HepG2 (cell line): ENCODE data around the gene DTNB. TPM values are rescaled to one million over a fixed set of nuclear protein-coding genes. Genes with fewer than 3 reads are reported as not detected.

Experiments
- ATAC-seq: fragments of 200-7000 bp; cut with Tn5 transposase; 3 replicates; pipeline ENCODE4 v1.9.1; 2020; ENCODE audit warnings: mild to moderate bottlenecking, moderate library complexity
- BruUV-seq: library from RNA; stranded (reverse); fragments of 400-500 nt; replicated peaks from 2 replicates; lab custom pipeline; 2021; lab: Mats Ljungman, UMichigan
- CTCF ChIA-PET: fragments of 300-600 bp; formaldehyde crosslinking; extraction: SDS; loops from one replicate; lab custom pipeline; 2021; ENCODE audit warnings: low total read pairs, inconsistent platforms, low intra/inter-chr PET ratio; lab: Yijun Ruan, JAX
- POLR2A ChIA-PET: fragments of 350-600 bp; sonication (Branson Sonifier 250); formaldehyde crosslinking; loops from one replicate; lab custom pipeline; 2020; ENCODE audit warnings: antibody characterized with exemption, inconsistent platforms; lab: Yijun Ruan, JAX
- DNase-seq: peaks from one replicate; pipeline ENCODE4 v3.0.0-alpha.2; 2015; ENCODE audit warnings: low spot score
- FAIRE-seq: peaks from 3 replicates; lab custom pipeline; 2011; peaks lifted over from hg19 to GRCh38; lab: Jason Lieb, UNC
- H2AFZ ChIP-seq: one replicate; pipeline ENCODE4 v1.6.1; 2011; ENCODE audit warnings: low read length, inconsistent platforms
- H3K27ac ChIP-seq: fragments of 300-600 bp; 3 replicates; pipeline ENCODE4 v1.8.0; 2011; ENCODE audit warnings: mixed run types, mild to moderate bottlenecking, mixed read lengths, low read length, inconsistent platforms; ENCODE audit not compliant: insufficient read depth; ENCODE audit errors: extremely low read length
- H3K27me3 ChIP-seq, 2 experiments: fragments of 200-600 bp in 1 of 2; 2 replicates in 1 of 2; 3 replicates in 1 of 2; pipeline versions ENCODE4 v1.6.0 to v1.8.0; 2011; ENCODE audit warnings: low read length in 2 of 2, mild to moderate bottlenecking in 2 of 2, moderate library complexity in 2 of 2, inconsistent platforms in 1 of 2; ENCODE audit not compliant: insufficient read depth in 2 of 2, control insufficient read depth in 1 of 2
- H3K36me3 ChIP-seq, 2 experiments: fragments of 200-600 bp in 1 of 2; replicated peaks in 1 of 2; 2 replicates in 1 of 2; 3 replicates in 1 of 2; pipeline versions ENCODE4 v1.5.1 to v1.8.0; 2011; ENCODE audit warnings: low read length in 2 of 2, inconsistent platforms in 1 of 2; ENCODE audit not compliant: insufficient read depth in 2 of 2, control insufficient read depth in 1 of 2
- H3K4me1 ChIP-seq: 2 replicates; pipeline ENCODE4 v1.5.1; 2012; ENCODE audit warnings: low read length, inconsistent platforms; ENCODE audit not compliant: insufficient read depth
- H3K4me2 ChIP-seq: 2 replicates; pipeline ENCODE4 v1.6.0; 2011; ENCODE audit warnings: low read depth, low read length, inconsistent platforms
- H3K4me3 ChIP-seq, 3 experiments: fragments of 200-600 bp in 1 of 3; sonication (generic), shearing (Covaris generic) in 1 of 3; replicated peaks in 1 of 3; 2 replicates each; pipeline ENCODE4 v1.5.1; 2011 to 2016; ENCODE audit warnings: low read length in 3 of 3, inconsistent platforms in 2 of 3, low read depth in 2 of 3, mild to moderate bottlenecking in 2 of 3, control low read depth in 1 of 3, mixed read lengths in 1 of 3; ENCODE audit not compliant: insufficient read depth in 1 of 3
- H3K79me2 ChIP-seq: one replicate; pipeline ENCODE4 v1.6.1; 2011; ENCODE audit warnings: low read length, inconsistent platforms; ENCODE audit not compliant: insufficient read depth
- H3K9ac ChIP-seq: 2 replicates; pipeline ENCODE4 v1.6.0; 2011; ENCODE audit warnings: mild to moderate bottlenecking, low read depth, low read length, inconsistent platforms; ENCODE audit not compliant: insufficient read depth
- H3K9me3 ChIP-seq: 2 replicates; pipeline ENCODE4 v1.5.1; 2012; ENCODE audit warnings: mild to moderate bottlenecking, low read length
- H4K20me1 ChIP-seq: 2 replicates; pipeline ENCODE4 v1.6.0; 2011; ENCODE audit warnings: inconsistent platforms, mild to moderate bottlenecking, low read length, moderate library complexity; ENCODE audit not compliant: insufficient read depth
- MED1 ChIP-seq: sonication (generic); formaldehyde crosslinking; IDR thresholded peaks from 2 replicates; pipeline ENCODE4 v1.4.0; 2020; ENCODE audit warnings: missing genetic modification reagents
- PHF5A ChIP-seq: IDR thresholded peaks from one replicate; pipeline ENCODE4 v1.6.1; 2018; ENCODE audit warnings: low read depth, missing genetic modification reagents; ENCODE audit not compliant: unreplicated experiment
- RARG ChIP-seq: sonication (generic); formaldehyde crosslinking; IDR thresholded peaks from 2 replicates; pipeline ENCODE4 v1.4.0; 2020; ENCODE audit warnings: low read depth, mild to moderate bottlenecking, missing genetic modification reagents
- RFX3 ChIP-seq: IDR thresholded peaks from 2 replicates; pipeline ENCODE4 v1.6.1; 2016; ENCODE audit warnings: missing biosample characterization, missing genetic modification reagents
- ZFX ChIP-seq: sonication (generic); formaldehyde crosslinking; IDR thresholded peaks from 2 replicates; pipeline ENCODE4 v1.4.0; 2020; ENCODE audit warnings: mild to moderate bottlenecking, low read depth, missing genetic modification reagents, moderate library complexity
- ZNF121 ChIP-seq: sonication (generic); formaldehyde crosslinking; IDR thresholded peaks from 2 replicates; pipeline ENCODE4 v1.5.0; 2020; ENCODE audit warnings: mild to moderate bottlenecking, missing genetic modification reagents
- ZNF44 ChIP-seq: sonication (generic); formaldehyde crosslinking; IDR thresholded peaks from 2 replicates; pipeline ENCODE4 v1.5.1; 2020; ENCODE audit warnings: mild to moderate bottlenecking, missing genetic modification reagents
- ZNF468 ChIP-seq: sonication (generic); formaldehyde crosslinking; IDR thresholded peaks from 2 replicates; pipeline ENCODE4 v1.8.0; 2022; ENCODE audit warnings: mild to moderate bottlenecking, moderate library complexity, missing genetic modification reagents
- ZNF616 ChIP-seq: sonication (generic); formaldehyde crosslinking; IDR thresholded peaks from 2 replicates; pipeline ENCODE4 v1.5.0; 2020; ENCODE audit warnings: low read depth, mild to moderate bottlenecking, missing genetic modification reagents
- ZSCAN29 ChIP-seq: sonication (generic); formaldehyde crosslinking; conservative IDR thresholded peaks from 2 replicates; pipeline ENCODE4 v1.4.0; 2020; ENCODE audit warnings: mild to moderate bottlenecking, missing genetic modification reagents
- WGBS: methylation state at CpG from one replicate; pipeline ENCODE4 v1.1.6; 2017; ENCODE audit warnings: low lambda C conversion rate; 5-methylcytosine and 5-hydroxymethylcytosine counted together
- in situ Hi-C: cut with HindIII; loops from 2 replicates; pipeline ENCODE4 v1.10.0; 2017; ENCODE audit warnings: low pct_unique_long_range_greater_than_20kb; ENCODE audit not compliant: extremely low pct_ligation_motif_present
- intact Hi-C: fragments of 100-400 bp; cut with micrococcal nuclease; formaldehyde crosslinking; loops from one replicate; pipeline ENCODE4 v1.10.0; 2022; ENCODE audit not compliant: unreplicated experiment
- polyA plus RNA-seq, 8 experiments: library from polyadenylated mRNA; depleted of rRNA in 3 of 8; stranded (reverse) in 7 of 8; unstranded in 1 of 8; fragments of >200 nt; fragmentation: Illumina TruSeq in 4 of 8; extraction: Trizol in 4 of 8; gene quantifications; 2 replicates each; pipeline versions ENCODE4 v1.2.1 to v1.2.3, GENCODE V29; 2011 to 2016; ENCODE audit warnings: low read depth in 4 of 8, missing spikeins in 1 of 8, mixed read lengths in 1 of 8; ENCODE audit not compliant: insufficient read depth in 1 of 8
- total RNA-seq, 5 experiments: library from RNA; depleted of rRNA; stranded (reverse); fragments of >200 nt; fragmentation: Illumina TruSeq; extraction: Trizol; gene quantifications; 2 replicates each; pipeline ENCODE4 v1.2.3, GENCODE V29; 2016; ENCODE audit warnings: low read depth in 1 of 5
- TF ChIP-seq, protein P1 (sequence below): sonication (generic); formaldehyde crosslinking; IDR thresholded peaks from 2 replicates; pipeline ENCODE4 v1.4.0; 2020; ENCODE audit warnings: missing genetic modification reagents; ENCODE audit errors: not compliant biosample characterization
- TF ChIP-seq, protein P2 (sequence below): sonication (generic); formaldehyde crosslinking; IDR thresholded peaks from 2 replicates; pipeline ENCODE4 v1.8.0; 2022; ENCODE audit warnings: mild to moderate bottlenecking, missing genetic modification reagents
- TF ChIP-seq, protein P3 (sequence below): sonication (generic); formaldehyde crosslinking; IDR thresholded peaks from 2 replicates; pipeline ENCODE4 v1.5.1; 2020; ENCODE audit warnings: missing genetic modification reagents, mild to moderate bottlenecking, borderline replicate concordance
- TF ChIP-seq, protein P4 (sequence below): sonication (generic); formaldehyde crosslinking; IDR thresholded peaks from 2 replicates; pipeline ENCODE4 v1.9.0; 2021; ENCODE audit warnings: missing genetic modification reagents, mild to moderate bottlenecking, borderline replicate concordance

DTNB gene
- total and polyA plus RNA-seq, 2 of the 13 experiments (the other 11 are each of a cell fraction or from before 2014, with no cell fraction given): 14.4 to 23.9 TPM

DNA sequence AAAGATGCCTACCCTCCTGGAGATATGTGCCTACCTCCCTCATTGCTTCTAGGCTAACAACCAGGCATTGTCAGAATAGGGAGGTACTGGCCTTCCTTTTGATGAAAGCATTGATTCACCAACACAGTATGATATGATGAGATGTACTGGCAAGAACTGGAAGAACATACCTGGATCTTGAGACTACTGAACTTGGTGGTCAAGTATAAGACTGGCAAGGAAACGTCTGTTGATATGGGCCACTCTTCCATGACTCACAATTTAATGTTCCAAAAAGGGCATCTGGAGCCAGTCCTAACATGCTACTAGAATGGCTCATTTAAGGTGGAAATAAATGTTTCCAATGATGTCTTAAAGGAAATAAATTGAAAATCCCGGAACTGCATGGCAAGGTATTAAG lies 18.1 kb downstream of the DTNB start:
- ChIA-PET CTCF (no interaction called here), POLR2A (no interaction called here)
- Histone ChIP-seq H3K79me2 (no peaks in the 10 kb centered on the region), H3K36me3 (no peaks in the 10 kb centered on the region; a peak in 1 of 5 replicates), H3K9ac (no peak overlapping the region), H4K20me1 (no peaks in the 10 kb centered on the region), H3K4me1 (peaks cover 14% of the 10 kb centered on the region), H2AFZ (no peak overlapping the region), H3K27me3 (no peaks in the 10 kb centered on the region), H3K4me2 (no peak overlapping the region), H3K27ac (no peak overlapping the region), H3K4me3 (no peak overlapping the region), H3K9me3 (no peaks in the 10 kb centered on the region)
- intact Hi-C loops: no loop called here
- BruUV-seq: no TSS peak
- no peak for ATAC-seq
- no peak for FAIRE-seq
- no peak for TF ChIP-seq ZNF44
- TF ChIP-seq ZNF468 (CRISPR knock-in tag): no peak
- TF ChIP-seq, protein P1, sequence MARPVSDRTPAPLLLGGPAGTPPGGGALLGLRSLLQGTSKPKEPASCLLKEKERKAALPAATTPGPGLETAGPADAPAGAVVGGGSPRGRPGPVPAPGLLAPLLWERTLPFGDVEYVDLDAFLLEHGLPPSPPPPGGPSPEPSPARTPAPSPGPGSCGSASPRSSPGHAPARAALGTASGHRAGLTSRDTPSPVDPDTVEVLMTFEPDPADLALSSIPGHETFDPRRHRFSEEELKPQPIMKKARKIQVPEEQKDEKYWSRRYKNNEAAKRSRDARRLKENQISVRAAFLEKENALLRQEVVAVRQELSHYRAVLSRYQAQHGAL (CRISPR knock-in tag): no peak
- TF ChIP-seq, protein P2, sequence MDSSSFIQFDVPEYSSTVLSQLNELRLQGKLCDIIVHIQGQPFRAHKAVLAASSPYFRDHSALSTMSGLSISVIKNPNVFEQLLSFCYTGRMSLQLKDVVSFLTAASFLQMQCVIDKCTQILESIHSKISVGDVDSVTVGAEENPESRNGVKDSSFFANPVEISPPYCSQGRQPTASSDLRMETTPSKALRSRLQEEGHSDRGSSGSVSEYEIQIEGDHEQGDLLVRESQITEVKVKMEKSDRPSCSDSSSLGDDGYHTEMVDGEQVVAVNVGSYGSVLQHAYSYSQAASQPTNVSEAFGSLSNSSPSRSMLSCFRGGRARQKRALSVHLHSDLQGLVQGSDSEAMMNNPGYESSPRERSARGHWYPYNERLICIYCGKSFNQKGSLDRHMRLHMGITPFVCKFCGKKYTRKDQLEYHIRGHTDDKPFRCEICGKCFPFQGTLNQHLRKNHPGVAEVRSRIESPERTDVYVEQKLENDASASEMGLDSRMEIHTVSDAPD (CRISPR knock-in tag): no peak
- no peak for TF ChIP-seq ZSCAN29 (CRISPR knock-in tag)
- TF ChIP-seq, protein P3, sequence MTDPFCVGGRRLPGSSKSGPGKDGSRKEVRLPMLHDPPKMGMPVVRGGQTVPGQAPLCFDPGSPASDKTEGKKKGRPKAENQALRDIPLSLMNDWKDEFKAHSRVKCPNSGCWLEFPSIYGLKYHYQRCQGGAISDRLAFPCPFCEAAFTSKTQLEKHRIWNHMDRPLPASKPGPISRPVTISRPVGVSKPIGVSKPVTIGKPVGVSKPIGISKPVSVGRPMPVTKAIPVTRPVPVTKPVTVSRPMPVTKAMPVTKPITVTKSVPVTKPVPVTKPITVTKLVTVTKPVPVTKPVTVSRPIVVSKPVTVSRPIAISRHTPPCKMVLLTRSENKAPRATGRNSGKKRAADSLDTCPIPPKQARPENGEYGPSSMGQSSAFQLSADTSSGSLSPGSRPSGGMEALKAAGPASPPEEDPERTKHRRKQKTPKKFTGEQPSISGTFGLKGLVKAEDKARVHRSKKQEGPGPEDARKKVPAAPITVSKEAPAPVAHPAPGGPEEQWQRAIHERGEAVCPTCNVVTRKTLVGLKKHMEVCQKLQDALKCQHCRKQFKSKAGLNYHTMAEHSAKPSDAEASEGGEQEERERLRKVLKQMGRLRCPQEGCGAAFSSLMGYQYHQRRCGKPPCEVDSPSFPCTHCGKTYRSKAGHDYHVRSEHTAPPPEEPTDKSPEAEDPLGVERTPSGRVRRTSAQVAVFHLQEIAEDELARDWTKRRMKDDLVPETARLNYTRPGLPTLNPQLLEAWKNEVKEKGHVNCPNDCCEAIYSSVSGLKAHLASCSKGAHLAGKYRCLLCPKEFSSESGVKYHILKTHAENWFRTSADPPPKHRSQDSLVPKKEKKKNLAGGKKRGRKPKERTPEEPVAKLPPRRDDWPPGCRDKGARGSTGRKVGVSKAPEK (CRISPR knock-in tag): no peak
- TF ChIP-seq MED1 (CRISPR knock-in tag): no peak
- TF ChIP-seq ZNF121: no peak
- TF ChIP-seq, protein P4, sequence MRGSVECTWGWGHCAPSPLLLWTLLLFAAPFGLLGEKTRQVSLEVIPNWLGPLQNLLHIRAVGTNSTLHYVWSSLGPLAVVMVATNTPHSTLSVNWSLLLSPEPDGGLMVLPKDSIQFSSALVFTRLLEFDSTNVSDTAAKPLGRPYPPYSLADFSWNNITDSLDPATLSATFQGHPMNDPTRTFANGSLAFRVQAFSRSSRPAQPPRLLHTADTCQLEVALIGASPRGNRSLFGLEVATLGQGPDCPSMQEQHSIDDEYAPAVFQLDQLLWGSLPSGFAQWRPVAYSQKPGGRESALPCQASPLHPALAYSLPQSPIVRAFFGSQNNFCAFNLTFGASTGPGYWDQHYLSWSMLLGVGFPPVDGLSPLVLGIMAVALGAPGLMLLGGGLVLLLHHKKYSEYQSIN (CRISPR knock-in tag): no peak
- TF ChIP-seq ZFX: no peak
- TF ChIP-seq RARG: no peak
- TF ChIP-seq ZNF616: no peak
- TF ChIP-seq RFX3 (CRISPR knock-in tag): no peak
- TF ChIP-seq PHF5A: no peak
- in situ Hi-C loops: no loop called here
- WGBS: 92% methylated on average over 2 of the region's 2 CpGs
- DNase-seq: no peak
